ENCODE measurements around the gene HES4. TPM values are rescaled to one million over a fixed set of nuclear protein-coding genes. Genes with fewer than 3 reads are reported as not detected.

Gene HES4
- total and polyA plus RNA-seq, 2 donors (not counting 3 experiments of a cell fraction or from before 2014, with no cell fraction given), result 30.5 to 37.6 TPM

GRCh38 chr1:973459-974292 is 26.2 kb downstream of the HES4 start:
- dilution Hi-C loops (cut with MboI; ENCODE audit: extremely low pct_ligation_motif_present, low sequenced_read_pairs), result no loop called here
- TF ChIP-seq EZH2 (IDR thresholded peaks at IDR 0.05; ENCODE audit: borderline replicate concordance, low read depth, low read length, severe bottlenecking) (no peak), FOS (IDR thresholded peaks at IDR 0.05; ENCODE audit: borderline replicate concordance, insufficient read depth, low read length) (no peak), JUN (IDR thresholded peaks at IDR 0.05; ENCODE audit: borderline replicate concordance, insufficient read depth, insufficient read length, low read depth) (no peak), POLR2A (IDR thresholded peaks at IDR 0.05; ENCODE audit: low read depth, low read length) (no peak), GATA2 (IDR thresholded peaks at IDR 0.05; ENCODE audit: insufficient read depth, insufficient read length, low read depth, low read length) (no peak), POLR2AphosphoS5 (IDR thresholded peaks at IDR 0.05; ENCODE audit: insufficient read depth, low read depth, low read length) (no peak), MYC (IDR thresholded peaks at IDR 0.05; ENCODE audit: low read depth, low read length) (no peak)
- TF ChIP-seq, protein P1, sequence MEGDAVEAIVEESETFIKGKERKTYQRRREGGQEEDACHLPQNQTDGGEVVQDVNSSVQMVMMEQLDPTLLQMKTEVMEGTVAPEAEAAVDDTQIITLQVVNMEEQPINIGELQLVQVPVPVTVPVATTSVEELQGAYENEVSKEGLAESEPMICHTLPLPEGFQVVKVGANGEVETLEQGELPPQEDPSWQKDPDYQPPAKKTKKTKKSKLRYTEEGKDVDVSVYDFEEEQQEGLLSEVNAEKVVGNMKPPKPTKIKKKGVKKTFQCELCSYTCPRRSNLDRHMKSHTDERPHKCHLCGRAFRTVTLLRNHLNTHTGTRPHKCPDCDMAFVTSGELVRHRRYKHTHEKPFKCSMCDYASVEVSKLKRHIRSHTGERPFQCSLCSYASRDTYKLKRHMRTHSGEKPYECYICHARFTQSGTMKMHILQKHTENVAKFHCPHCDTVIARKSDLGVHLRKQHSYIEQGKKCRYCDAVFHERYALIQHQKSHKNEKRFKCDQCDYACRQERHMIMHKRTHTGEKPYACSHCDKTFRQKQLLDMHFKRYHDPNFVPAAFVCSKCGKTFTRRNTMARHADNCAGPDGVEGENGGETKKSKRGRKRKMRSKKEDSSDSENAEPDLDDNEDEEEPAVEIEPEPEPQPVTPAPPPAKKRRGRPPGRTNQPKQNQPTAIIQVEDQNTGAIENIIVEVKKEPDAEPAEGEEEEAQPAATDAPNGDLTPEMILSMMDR (IDR thresholded peaks at IDR 0.05; ENCODE audit: extremely low read depth in 1 of 2, insufficient read depth in 1 of 2, low read depth in 1 of 2, low read length in 2 of 2), result no peak
- TF ChIP-seq, protein P2, sequence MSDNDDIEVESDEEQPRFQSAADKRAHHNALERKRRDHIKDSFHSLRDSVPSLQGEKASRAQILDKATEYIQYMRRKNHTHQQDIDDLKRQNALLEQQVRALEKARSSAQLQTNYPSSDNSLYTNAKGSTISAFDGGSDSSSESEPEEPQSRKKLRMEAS (IDR thresholded peaks at IDR 0.05; ENCODE audit: insufficient read depth, insufficient read length), result no peak
- intact Hi-C loops (cut with micrococcal nuclease), result no loop called here

More at GRCh38 chr1:973459-974292, 26.2 kb downstream of the HES4 start:
- Histone ChIP-seq H3K36me3 (ENCODE audit: control insufficient read depth in 2 of 2, extremely low read depth in 1 of 2, insufficient read depth in 2 of 2, low read length in 2 of 2) (no peaks in the 10 kb centered on the region), H3K79me2 (ENCODE audit: control insufficient read depth, insufficient read depth, low read length) (no peaks in the 10 kb centered on the region), H3K9me1 (replicated peaks; ENCODE audit: control insufficient read depth, extremely low read depth, insufficient read depth, low read length) (no peaks in the 10 kb centered on the region), H3K4me3 (replicated peaks in 1 of 3; ENCODE audit: insufficient read depth in 1 of 3, low read depth in 1 of 3, low read length in 3 of 3) (no peak overlapping the region), H3K27ac (ENCODE audit: insufficient read depth, low read depth, low read length) (no peak overlapping the region), H4K20me1 (replicated peaks; ENCODE audit: control insufficient read depth, extremely low read depth, insufficient read depth, low read length) (no peaks in the 10 kb centered on the region), H3K4me1 (ENCODE audit: control insufficient read depth, extremely low read depth, insufficient read depth, low read length) (no peaks in the 10 kb centered on the region), H3K4me2 (ENCODE audit: insufficient read depth, low read length) (no peak overlapping the region), H3K27me3 (ENCODE audit: control insufficient read depth in 2 of 2, insufficient read depth in 2 of 2, low read length in 2 of 2) (peaks cover 2% of the 10 kb centered on the region in 2 experiments), H3K9me3 (replicated peaks; ENCODE audit: control insufficient read depth, insufficient read depth, low read length) (no peaks in the 10 kb centered on the region), H2AFZ (ENCODE audit: low read depth, low read length) (no peak overlapping the region), H3K9ac (replicated peaks; ENCODE audit: extremely low read depth, insufficient read depth, low read length) (no peak overlapping the region)
- no peak for FAIRE-seq
- ChIA-PET POLR2A (no interaction called here), CTCF (interaction anchor here (1.2 kb wide), 1 partner anchor 11 kb away, joined by 3 read pairs; no protein-coding TSS in a partner anchor)
- DNase-seq (ENCODE audit: low read depth, low spot score), result no peak
- BruUV-seq (replicated peaks), result no TSS peak
